DMS153 treated with DMSO at 0.1 percent for 48 hours (cell line): ENCODE data around the gene ACMSD.
"Not testable (repeated sequence)": the region's sequence is repeated elsewhere in the genome, so short reads cannot be mapped to it uniquely, and the experiment has no call there.

Experiments used
- DNase-seq: peaks from one replicate; lab custom pipeline; 2025; ENCODE audit not compliant: unreplicated experiment; lab: John Stamatoyannopoulos, UW

Gene ACMSD

GRCh38 chr2:134838143-134838620 is at the start of gene ACMSD:
ACMSD (plus strand) TSS chr2:134838616; CDS start chr2:134838683, 67 bp downstream.
- no peak for DNase-seq

- DNase-seq: no peak
Observed at GRCh38 chr2:134790487-134790886, 47.9 kb upstream of the ACMSD start.

- DNase-seq: no peak
Observed at GRCh38 chr2:134791616-134792015, 46.8 kb upstream of the ACMSD start.

GRCh38 chr2:134792186-134792585 is 46.2 kb upstream of the ACMSD start:
- no peak for DNase-seq

- no peak for DNase-seq
Observed at GRCh38 chr2:134795765-134796164, 42.7 kb upstream of the ACMSD start.

GRCh38 chr2:134796373-134796772 is 42.0 kb upstream of the ACMSD start:
- DNase-seq: no peak

- no peak for DNase-seq
Observed at GRCh38 chr2:134799936-134800335, 38.5 kb upstream of the ACMSD start.

GRCh38 chr2:134800341-134800740 is 38.1 kb upstream of the ACMSD start:
- no peak for DNase-seq

GRCh38 chr2:134803609-134804405 is 34.6 kb upstream of the ACMSD start:
- not testable (repeated sequence) for DNase-seq

- no peak for DNase-seq
Observed at GRCh38 chr2:134815741-134816140, 22.7 kb upstream of the ACMSD start.

- no peak for DNase-seq
Observed at GRCh38 chr2:134818321-134818720, 20.1 kb upstream of the ACMSD start.

GRCh38 chr2:134819334-134819733 is 19.1 kb upstream of the ACMSD start:
- DNase-seq: no peak

GRCh38 chr2:134823431-134823830 is 15.0 kb upstream of the ACMSD start:
- no peak for DNase-seq

- no peak for DNase-seq
Observed at GRCh38 chr2:134823832-134824231, 14.6 kb upstream of the ACMSD start.

GRCh38 chr2:134825716-134826115 is 12.7 kb upstream of the ACMSD start:
- not testable (repeated sequence) for DNase-seq

- DNase-seq: no peak
Observed at GRCh38 chr2:134835471-134835870, 2.9 kb upstream of the ACMSD start.

- no peak for DNase-seq
Observed at GRCh38 chr2:134836986-134837385, 1.4 kb upstream of the ACMSD start.

GRCh38 chr2:134839649-134840048 is 1.2 kb downstream of the ACMSD start:
- no peak for DNase-seq

- no peak for DNase-seq
Observed at GRCh38 chr2:134842930-134843490, 4.6 kb downstream of the ACMSD start.

- no peak for DNase-seq
Observed at GRCh38 chr2:134843968-134844367, 5.6 kb downstream of the ACMSD start.

- no peak for DNase-seq
Observed at GRCh38 chr2:134845028-134845427, 6.6 kb downstream of the ACMSD start.

- no peak for DNase-seq
Observed at GRCh38 chr2:134845719-134846118, 7.3 kb downstream of the ACMSD start.

- DNase-seq: no peak
Observed at GRCh38 chr2:134846213-134846612, 7.8 kb downstream of the ACMSD start.
